Measurements from ENCODE around the gene PXYLP1.

PXYLP1 gene

GRCh38 chr3:141231952-141232823 lies 563 bp downstream of the PXYLP1 start:
- no peak overlapping the region for H3K27ac ChIP-seq (ENCODE audit: low read depth, low read length)
- TF ChIP-seq EZH2phosphoT487 (IDR thresholded peaks at IDR 0.05; ENCODE audit: borderline replicate concordance, low read length), result no peak
- H3K27me3 ChIP-seq (ENCODE audit: control insufficient read depth, low read length), result peaks cover 16% of the 10 kb centered on the region
- H3K4me2 ChIP-seq (ENCODE audit: low read length), result peak overlapping the region; percentile 98
- H3K4me1 ChIP-seq (ENCODE audit: control insufficient read depth, low read length), result peaks cover 16% of the 10 kb centered on the region
- no peaks in the 10 kb centered on the region for H3K9me2 ChIP-seq (replicated peaks; ENCODE audit: control insufficient read depth, low read length)
- H3K36me3 ChIP-seq (ENCODE audit: control insufficient read depth, low read length), result no peaks in the 10 kb centered on the region
- H3K79me2 ChIP-seq (ENCODE audit: control insufficient read depth, low read length), result no peaks in the 10 kb centered on the region
- no peaks in the 10 kb centered on the region for H3F3A ChIP-seq (ENCODE audit: control insufficient read depth, insufficient read depth)
- H4K20me1 ChIP-seq (ENCODE audit: control insufficient read depth, insufficient read depth, low read depth, low read length), result no peaks in the 10 kb centered on the region
- no peaks in the 10 kb centered on the region for H3K9me3 ChIP-seq (ENCODE audit: control insufficient read depth, insufficient read depth, low read length)
- H3K4me3 ChIP-seq (ENCODE audit: low read length), result peak overlapping the region; percentile 93

DNA sequence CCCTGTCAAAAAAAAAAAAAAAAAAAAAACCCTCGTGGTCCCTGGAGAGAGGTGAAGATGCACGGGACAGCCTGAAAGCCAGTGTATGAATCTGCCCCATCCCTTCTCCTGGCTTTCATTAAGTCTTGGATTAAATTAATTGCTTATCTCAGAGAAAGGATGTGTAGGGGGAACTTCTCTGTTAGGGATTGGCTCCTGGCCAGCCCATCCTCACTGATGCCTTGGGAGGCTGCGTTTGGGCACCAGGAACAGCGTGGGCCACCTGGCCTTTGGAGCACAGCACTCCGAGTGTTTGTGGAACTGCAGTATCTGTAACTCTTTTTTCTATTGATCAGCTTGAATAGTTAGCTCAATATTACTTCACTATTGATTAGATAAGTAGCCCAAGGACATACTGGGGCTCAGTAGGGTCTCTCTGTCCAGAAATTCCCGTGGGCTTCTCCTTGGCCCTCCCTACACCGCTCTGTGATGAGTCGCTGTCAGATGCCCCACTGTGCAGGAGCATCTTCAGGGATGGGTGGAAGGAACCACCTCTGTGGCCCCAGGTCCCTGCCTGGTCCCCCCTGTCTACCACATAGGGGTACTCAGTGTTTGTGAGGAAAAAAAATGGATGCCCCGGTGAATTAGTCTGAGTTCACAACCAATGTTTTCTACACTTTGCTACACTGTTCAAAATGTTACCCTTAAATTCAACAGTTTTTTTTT lies 2.0 kb downstream of the PXYLP1 start:
- H3K9me3 ChIP-seq (ENCODE audit: control insufficient read depth, insufficient read depth, low read length), result no peaks in the 10 kb centered on the region
- H3F3A ChIP-seq (ENCODE audit: control insufficient read depth, insufficient read depth), result no peaks in the 10 kb centered on the region
- peaks cover 16% of the 10 kb centered on the region for H3K4me1 ChIP-seq (ENCODE audit: control insufficient read depth, low read length)
- H3K9me2 ChIP-seq (replicated peaks; ENCODE audit: control insufficient read depth, low read length), result no peaks in the 10 kb centered on the region
- no peaks in the 10 kb centered on the region for H4K20me1 ChIP-seq (ENCODE audit: control insufficient read depth, insufficient read depth, low read depth, low read length)
- peaks cover 16% of the 10 kb centered on the region for H3K27me3 ChIP-seq (ENCODE audit: control insufficient read depth, low read length)
- H3K4me3 ChIP-seq (ENCODE audit: low read length), result no peak overlapping the region
- no peak for TF ChIP-seq CTCF (IDR thresholded peaks at IDR 0.05; ENCODE audit: low read depth, low read length, poor library complexity, severe bottlenecking)
- no peak for TF ChIP-seq EZH2phosphoT487 (IDR thresholded peaks at IDR 0.05; ENCODE audit: borderline replicate concordance, low read length)
- no peak overlapping the region for H3K27ac ChIP-seq (ENCODE audit: low read depth, low read length)
- H3K36me3 ChIP-seq (ENCODE audit: control insufficient read depth, low read length), result no peaks in the 10 kb centered on the region
- no peak overlapping the region for H3K4me2 ChIP-seq (ENCODE audit: low read length)
- no peaks in the 10 kb centered on the region for H3K79me2 ChIP-seq (ENCODE audit: control insufficient read depth, low read length)

DNA sequence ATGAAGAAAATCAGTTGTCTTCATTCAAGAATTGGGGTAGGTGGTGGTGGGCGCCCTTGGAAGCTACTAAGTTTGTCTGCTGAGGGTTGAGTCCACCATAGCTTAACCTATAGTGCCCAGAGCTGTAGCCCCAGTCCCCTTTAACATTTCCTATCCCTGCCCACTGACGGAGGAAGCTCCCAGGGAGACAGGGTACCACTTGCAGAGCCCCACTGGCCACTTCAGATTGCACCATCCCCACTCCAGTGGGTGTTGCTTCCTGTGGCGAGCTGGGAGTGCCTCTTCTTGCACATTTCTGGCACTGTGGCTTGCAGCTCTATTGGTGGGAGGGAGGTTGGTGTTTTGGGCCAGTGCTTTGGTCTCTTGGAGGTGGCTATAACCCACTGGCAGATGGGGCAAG lies 2.7 kb downstream of the PXYLP1 start:
- Histone ChIP-seq H3F3A (ENCODE audit: control insufficient read depth, insufficient read depth) (no peaks in the 10 kb centered on the region), H3K9me2 (replicated peaks; ENCODE audit: control insufficient read depth, low read length) (no peaks in the 10 kb centered on the region), H3K79me2 (ENCODE audit: control insufficient read depth, low read length) (no peaks in the 10 kb centered on the region), H3K27ac (ENCODE audit: low read depth, low read length) (no peak overlapping the region), H3K36me3 (ENCODE audit: control insufficient read depth, low read length) (no peaks in the 10 kb centered on the region), H4K20me1 (ENCODE audit: control insufficient read depth, insufficient read depth, low read depth, low read length) (no peaks in the 10 kb centered on the region), H3K4me2 (ENCODE audit: low read length) (no peak overlapping the region), H3K4me3 (ENCODE audit: low read length) (no peak overlapping the region), H3K9me3 (ENCODE audit: control insufficient read depth, insufficient read depth, low read length) (no peaks in the 10 kb centered on the region), H3K27me3 (ENCODE audit: control insufficient read depth, low read length) (peaks cover 16% of the 10 kb centered on the region), H3K4me1 (ENCODE audit: control insufficient read depth, low read length) (peaks cover 16% of the 10 kb centered on the region)
- TF ChIP-seq EZH2phosphoT487 (IDR thresholded peaks at IDR 0.05; ENCODE audit: borderline replicate concordance, low read length) (no peak), CTCF (IDR thresholded peaks at IDR 0.05; ENCODE audit: low read depth, low read length, poor library complexity, severe bottlenecking) (no peak)
